Measurements from ENCODE around the gene BABAM1.

BABAM1 gene

DNA sequence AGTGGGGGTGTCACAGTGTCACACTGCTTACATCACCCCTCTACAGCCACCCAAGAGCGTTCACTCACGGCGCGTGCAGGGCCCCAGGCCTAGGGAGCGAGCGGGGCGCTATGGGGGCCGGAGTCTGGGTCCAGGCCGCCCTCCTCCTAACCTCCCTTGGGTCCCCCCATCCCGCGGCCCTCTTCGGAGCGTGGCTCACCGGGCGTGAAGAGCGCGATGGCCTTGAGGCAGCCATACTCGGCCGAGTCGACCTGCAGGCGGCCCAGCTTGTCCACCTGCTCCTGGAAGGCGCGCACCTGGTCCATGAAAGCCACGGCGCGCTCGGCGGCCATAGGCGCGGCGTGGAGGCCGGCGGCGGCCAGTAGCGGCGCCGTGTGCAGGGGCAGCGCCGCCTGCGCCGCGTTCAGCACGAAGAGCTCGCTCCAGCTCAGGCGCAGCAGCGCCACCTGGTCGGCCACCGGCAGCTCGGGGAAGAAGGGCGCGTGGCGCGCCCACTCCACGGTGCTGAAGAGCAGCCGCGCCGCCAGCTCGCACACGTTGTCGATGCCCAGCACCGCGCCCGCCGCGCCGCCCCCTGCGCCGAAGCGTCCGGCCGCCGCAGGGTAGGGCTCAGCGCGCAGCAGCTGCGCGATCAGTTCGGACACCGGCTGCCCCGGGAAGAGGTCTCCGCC is 31.8 kb upstream of the BABAM1 start:
- Histone ChIP-seq H3K4me2 (ENCODE audit: low read depth, low read length, poor library complexity, severe bottlenecking) (peak overlapping the region; percentile 89), H3K36me3 (ENCODE audit: insufficient read depth, low read length) (peaks cover 11% of the 10 kb centered on the region; the same call in 1 of the 2 replicates), H4K20me1 (ENCODE audit: insufficient read depth, low read length, poor library complexity, severe bottlenecking) (peaks cover 7% of the 10 kb centered on the region), H3K4me3 (ENCODE audit: low read length, poor library complexity, severe bottlenecking) (peak overlapping the region; percentile 79), H3K27me3 (ENCODE audit: insufficient read depth, low read length, poor library complexity, severe bottlenecking) (no peaks in the 10 kb centered on the region), H3K9ac (ENCODE audit: low read depth, low read length, poor library complexity, severe bottlenecking) (peak overlapping the region; percentile 80), H3K9me2 (replicated peaks; ENCODE audit: low read depth, low read length) (no peaks in the 10 kb centered on the region), H3K9me3 (ENCODE audit: insufficient read depth, low read depth, low read length) (no peaks in the 10 kb centered on the region), H2AFZ (ENCODE audit: low read length) (peak overlapping the region; percentile 72; the same call in 1 of the 2 replicates), H3K4me1 (ENCODE audit: insufficient read depth, low read length, poor library complexity, severe bottlenecking) (peaks cover 18% of the 10 kb centered on the region), H3F3A (ENCODE audit: low read depth) (no peaks in the 10 kb centered on the region), H3K79me2 (ENCODE audit: insufficient read depth, low read length) (peaks cover 33% of the 10 kb centered on the region)
- TF ChIP-seq EZH2phosphoT487 (IDR thresholded peaks at IDR 0.05; ENCODE audit: borderline replicate concordance) (no peak), CTCF (conservative IDR thresholded peaks at IDR 0.05; ENCODE audit: low read length) (peak; percentile 54)

DNA sequence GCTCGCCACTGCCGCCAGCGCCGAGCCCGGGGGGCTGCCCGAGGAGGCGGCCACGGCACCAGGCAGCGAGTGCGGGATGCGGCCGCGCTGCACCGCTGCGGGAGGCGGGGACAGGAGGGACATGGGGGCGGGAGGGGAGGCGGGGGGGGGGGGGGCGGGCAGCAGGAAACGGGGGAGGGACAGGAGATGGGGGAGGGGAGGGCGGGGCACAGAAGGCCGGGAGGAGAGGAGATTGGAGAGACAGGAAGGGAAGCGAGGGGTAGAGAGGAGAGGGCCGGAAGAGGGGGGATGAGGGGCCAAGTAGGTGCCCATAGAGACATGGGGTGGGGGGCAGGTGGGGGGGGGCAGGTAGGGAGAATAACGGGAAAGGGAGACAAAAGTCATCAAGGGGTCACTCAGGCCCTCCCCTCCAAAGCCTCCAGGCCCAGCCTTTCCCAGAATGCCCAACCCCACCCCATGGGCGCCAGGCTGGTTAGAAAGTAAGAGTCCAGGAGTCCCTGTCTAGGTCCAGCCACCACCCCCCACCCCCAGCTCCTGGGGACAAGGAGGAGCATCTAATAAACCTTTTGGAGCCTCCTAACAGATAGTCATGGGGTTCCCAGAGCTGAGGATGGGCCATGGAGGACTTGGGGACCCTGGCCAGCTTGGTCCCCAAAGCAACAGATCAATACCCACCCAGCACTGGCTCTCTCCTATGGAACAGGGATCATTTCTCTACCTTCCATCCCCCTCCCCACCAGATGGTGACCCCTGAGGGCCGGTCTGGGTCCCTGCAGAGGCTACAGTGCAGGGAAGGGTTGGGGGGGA is 31.1 kb upstream of the BABAM1 start:
- Histone ChIP-seq H3K4me3 (ENCODE audit: low read length, poor library complexity, severe bottlenecking) (peak overlapping the region; percentile 79), H2AFZ (ENCODE audit: low read length) (peak overlapping the region; percentile 72; the same call in 1 of the 2 replicates), H3F3A (ENCODE audit: low read depth) (no peaks in the 10 kb centered on the region), H3K36me3 (ENCODE audit: insufficient read depth, low read length) (peaks cover 11% of the 10 kb centered on the region; the same call in 1 of the 2 replicates), H3K79me2 (ENCODE audit: insufficient read depth, low read length) (peaks cover 39% of the 10 kb centered on the region), H4K20me1 (ENCODE audit: insufficient read depth, low read length, poor library complexity, severe bottlenecking) (peaks cover 7% of the 10 kb centered on the region), H3K4me2 (ENCODE audit: low read depth, low read length, poor library complexity, severe bottlenecking) (peak overlapping the region; percentile 89), H3K4me1 (ENCODE audit: insufficient read depth, low read length, poor library complexity, severe bottlenecking) (peaks cover 23% of the 10 kb centered on the region), H3K9me2 (replicated peaks; ENCODE audit: low read depth, low read length) (no peaks in the 10 kb centered on the region), H3K27me3 (ENCODE audit: insufficient read depth, low read length, poor library complexity, severe bottlenecking) (no peaks in the 10 kb centered on the region), H3K9ac (ENCODE audit: low read depth, low read length, poor library complexity, severe bottlenecking) (peak overlapping the region; percentile 80), H3K9me3 (ENCODE audit: insufficient read depth, low read depth, low read length) (no peaks in the 10 kb centered on the region)
- TF ChIP-seq CTCF (conservative IDR thresholded peaks at IDR 0.05; ENCODE audit: low read length) (no peak), EZH2phosphoT487 (IDR thresholded peaks at IDR 0.05; ENCODE audit: borderline replicate concordance) (no peak)

GRCh38 chr19:17236811-17237543 is 30.3 kb upstream of the BABAM1 start:
- Histone ChIP-seq H3K9me2 (replicated peaks; ENCODE audit: low read depth, low read length) (no peaks in the 10 kb centered on the region), H3F3A (ENCODE audit: low read depth) (no peaks in the 10 kb centered on the region), H3K4me1 (ENCODE audit: insufficient read depth, low read length, poor library complexity, severe bottlenecking) (peaks cover 26% of the 10 kb centered on the region), H3K4me3 (ENCODE audit: low read length, poor library complexity, severe bottlenecking) (peak overlapping the region; percentile 67), H3K9me3 (ENCODE audit: insufficient read depth, low read depth, low read length) (no peaks in the 10 kb centered on the region), H3K9ac (ENCODE audit: low read depth, low read length, poor library complexity, severe bottlenecking) (peak overlapping the region; percentile 55), H2AFZ (ENCODE audit: low read length) (no peak overlapping the region), H3K4me2 (ENCODE audit: low read depth, low read length, poor library complexity, severe bottlenecking) (peak overlapping the region; percentile 73), H3K36me3 (ENCODE audit: insufficient read depth, low read length) (peaks cover 7% of the 10 kb centered on the region; the same call in 1 of the 2 replicates), H3K79me2 (ENCODE audit: insufficient read depth, low read length) (peaks cover 42% of the 10 kb centered on the region), H4K20me1 (ENCODE audit: insufficient read depth, low read length, poor library complexity, severe bottlenecking) (peaks cover 6% of the 10 kb centered on the region), H3K27me3 (ENCODE audit: insufficient read depth, low read length, poor library complexity, severe bottlenecking) (no peaks in the 10 kb centered on the region)
- TF ChIP-seq EZH2phosphoT487 (IDR thresholded peaks at IDR 0.05; ENCODE audit: borderline replicate concordance) = no peak
- no peak for TF ChIP-seq CTCF (conservative IDR thresholded peaks at IDR 0.05; ENCODE audit: low read length)

All from Loucy (cell line).